Measurements from ENCODE around the gene RAB9A.
A peak's percentile ranks its signal among the peaks of the same experiment; 100 is the strongest.
"Not testable (repeated sequence)": the region's sequence is repeated elsewhere in the genome, so short reads cannot be mapped to it uniquely, and the experiment has no call there.

The RAB9A gene

DNA sequence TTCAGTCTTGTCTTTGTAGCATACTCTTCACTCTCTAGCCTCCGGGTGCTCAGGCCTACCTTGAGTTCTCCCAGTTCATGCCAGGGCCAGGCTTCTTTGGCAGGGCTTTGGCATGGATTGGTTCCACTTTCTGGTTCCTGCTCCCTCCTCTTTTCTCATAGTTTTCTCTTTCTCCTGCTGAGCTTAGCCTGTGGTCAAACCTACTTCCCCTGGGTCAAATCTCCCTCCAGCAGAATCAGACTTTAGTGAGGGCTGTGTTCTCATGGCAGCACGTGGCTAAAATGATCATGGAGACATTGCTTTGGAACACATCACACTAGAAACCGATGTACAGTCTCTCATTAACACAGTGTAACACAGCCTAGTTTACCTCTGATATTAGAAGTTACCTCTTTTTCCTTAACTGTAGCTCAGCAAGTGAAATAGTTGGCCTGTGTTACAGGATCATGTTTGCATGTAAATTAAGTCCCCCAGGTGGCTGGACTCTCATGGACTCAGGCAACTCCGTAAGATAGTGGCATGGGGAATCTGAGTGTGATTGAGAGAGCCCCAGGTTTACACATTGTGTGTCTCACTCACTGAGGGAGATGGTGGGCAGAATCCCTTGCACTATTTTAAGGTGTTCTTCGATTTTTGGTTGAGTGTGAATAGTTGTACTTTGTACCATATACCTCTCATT, 13.3 kb downstream of the RAB9A start:
- no peak for DNase-seq (ENCODE audit: low spot score)

DNA sequence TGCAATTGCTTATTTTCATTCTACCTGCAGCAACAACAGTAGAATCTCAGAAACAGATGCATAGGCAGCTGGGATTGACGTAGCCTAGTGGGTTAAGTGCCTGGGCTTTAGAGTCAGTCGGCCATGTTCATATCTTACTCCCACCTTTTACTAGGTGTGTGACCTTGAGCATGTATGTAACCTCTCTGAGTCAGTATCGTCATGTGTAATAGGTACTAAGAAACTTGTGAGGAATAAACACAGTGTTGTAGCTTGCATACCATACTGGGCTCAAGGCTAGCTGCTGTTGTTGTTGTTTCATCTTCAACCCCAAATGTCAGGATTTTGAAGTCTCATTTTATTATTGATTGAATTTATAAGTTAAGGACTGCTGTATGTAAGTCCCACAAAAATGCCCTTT, 14.2 kb downstream of the RAB9A start:
- DNase-seq (ENCODE audit: low spot score): no peak

DNA sequence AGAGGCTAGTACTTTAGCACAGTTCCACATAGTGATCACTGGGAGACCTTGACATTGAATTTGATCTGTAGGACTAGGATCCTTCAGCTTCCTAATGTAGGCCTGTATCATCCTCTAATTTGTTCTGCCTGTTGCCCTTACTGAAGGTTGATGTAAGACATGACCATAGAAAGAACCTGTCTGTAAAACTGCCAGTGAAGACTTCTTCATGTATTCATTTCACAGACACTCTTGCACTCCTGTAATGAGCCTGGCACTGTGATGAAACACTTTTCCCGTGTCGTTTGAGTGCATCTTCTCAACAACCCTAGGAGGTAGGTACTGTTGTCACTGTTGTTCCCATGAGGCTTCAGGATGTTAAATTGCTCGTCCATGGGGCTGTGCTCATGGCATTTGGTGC, 14.7 kb downstream of the RAB9A start:
- no peak for DNase-seq (ENCODE audit: low spot score)

DNA sequence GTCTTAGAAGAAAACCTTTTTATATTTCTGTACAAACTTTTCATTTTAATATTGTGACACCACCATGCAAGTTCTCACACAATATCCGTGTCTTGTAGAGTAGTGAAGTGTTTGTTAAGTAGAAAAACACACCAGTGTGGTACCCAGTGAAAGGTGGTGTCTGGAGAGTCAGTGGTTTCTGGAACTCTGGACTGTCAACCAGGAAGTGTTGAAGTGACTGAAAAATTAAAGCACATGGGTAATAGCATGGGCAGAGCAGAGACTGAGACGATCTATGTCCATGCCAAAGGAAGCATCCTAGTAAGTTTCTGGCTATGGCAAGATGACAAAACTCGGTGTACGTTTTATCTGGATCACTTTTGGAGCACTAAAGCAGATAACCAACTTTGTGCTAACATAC, 22.2 kb downstream of the RAB9A start:
- DNase-seq (ENCODE audit: low spot score): no peak

DNA sequence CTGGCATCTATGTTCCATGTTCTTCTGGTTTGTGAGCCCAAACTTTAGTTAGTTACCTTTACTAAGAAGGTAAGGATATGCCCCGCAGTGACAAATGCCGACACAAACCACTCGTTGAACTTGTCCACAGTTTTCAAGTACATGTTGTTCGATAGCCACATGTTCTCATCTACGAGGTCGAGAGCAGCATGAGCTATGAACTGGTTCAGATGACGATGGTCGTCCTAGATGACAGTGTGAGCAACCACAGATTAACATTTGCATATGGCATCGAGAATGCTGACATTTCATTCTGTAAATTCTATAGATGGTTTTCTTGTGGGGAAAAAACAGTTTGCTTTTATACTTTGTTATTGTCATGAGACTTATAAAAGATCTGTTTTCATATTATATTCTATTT, 27.5 kb downstream of the RAB9A start:
- no peak for DNase-seq (ENCODE audit: low spot score)

DNA sequence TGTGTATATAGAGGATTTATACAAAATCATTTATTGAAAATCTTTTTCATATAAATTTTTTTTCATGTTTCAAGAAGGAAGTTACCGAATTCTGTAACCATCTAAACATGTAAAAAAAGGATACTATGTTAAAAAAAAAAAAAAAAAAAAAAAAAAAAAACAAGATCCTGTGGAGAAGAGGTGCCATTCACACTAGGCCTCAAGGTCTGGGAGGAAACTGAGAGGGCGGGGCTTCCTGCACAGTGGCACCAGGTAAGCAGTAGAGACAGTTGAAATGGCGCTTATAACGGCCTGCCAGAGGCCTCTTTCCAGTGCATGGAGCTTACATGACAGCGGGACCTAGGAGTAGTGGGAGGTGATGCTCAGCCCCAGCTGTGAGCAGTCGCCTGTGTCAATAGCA, 28.0 kb downstream of the RAB9A start:
- DNase-seq (ENCODE audit: low spot score): no peak

DNA sequence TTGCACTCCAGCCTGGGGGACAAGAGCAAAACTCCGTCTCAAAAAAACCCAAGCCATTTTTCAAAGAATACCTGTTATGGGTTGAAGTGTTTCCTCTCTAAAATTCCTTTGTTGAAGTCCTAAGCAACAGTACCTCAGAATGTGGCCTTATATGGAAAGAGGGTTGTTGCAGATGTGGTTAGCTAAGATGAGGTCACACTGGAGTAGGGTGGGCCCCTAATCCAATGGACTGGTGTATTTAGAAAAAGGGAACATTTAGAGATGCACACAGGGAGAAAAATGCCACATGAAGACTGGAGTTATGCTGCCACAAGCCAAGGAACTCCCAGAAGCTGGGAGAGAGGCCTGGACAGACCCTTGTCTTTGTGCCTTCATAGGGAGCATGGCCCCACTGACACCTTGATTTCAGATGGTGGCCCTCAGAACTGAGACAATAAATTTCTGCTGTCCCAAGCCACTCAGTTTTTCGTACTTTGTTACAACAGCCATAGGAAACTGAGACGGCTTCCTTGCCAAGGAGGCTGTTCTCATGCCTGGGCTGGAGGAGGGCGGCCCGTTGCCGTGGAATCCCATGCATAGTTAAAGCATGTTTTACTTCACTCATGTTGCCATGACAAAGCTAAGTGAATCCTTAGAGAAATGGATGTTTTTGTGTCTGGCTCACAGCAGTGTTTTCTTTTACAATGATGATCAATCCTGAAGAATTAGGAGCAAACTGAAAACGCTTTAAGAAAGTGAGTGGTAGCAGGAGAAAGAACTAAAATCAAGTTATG, 29.0 kb downstream of the RAB9A start:
- no peak for DNase-seq (ENCODE audit: low spot score)

DNA sequence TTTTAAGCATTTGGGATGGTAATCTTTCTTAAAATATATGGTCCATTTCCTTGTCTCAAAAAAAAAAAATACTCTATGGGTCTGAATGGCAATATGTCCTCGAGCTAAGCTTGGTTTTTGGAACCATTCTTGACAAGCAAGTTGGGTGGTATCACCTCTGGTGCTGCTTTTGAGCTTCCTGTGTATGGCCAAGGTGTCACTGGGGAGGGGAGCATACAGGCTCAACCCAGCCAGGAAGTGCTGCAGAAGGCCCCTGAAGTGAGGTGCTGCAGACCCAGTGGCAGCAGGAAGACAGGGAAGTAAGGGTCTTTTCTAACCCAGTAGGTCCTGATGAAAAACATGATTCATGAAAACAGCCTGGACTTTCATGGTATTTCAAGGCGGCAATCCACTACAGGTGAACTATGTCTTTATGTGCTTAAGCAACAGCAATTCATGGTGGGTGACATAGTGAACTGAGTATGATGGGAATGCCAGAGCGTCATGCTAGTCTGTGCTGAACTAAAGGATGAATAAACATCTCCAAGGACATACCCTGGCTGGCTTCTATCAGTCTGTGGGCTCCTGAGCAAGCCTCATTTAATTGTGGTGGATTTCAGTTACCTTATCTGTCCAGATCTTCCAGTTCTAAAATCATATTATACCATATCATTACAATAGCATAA, 30.4 kb downstream of the RAB9A start:
- no peak for DNase-seq (ENCODE audit: low spot score)

DNA sequence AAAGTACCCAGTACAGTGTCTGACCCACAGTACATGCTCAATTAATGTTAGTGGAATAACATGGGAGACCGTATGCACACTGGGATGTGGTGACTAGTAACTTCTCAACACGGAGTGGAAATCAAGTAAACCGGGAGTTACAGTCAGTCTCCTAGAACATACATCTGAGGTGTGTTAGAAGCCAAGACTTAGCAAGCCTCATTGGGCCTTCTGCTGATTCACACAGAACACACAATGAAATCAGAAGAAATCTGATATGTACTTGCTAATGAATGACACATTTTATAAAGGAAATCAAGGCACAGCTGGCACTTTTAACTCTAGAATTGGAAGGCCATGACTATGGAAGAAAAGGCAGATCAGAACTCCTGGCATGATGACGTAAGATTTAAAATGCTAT, 32.4 kb downstream of the RAB9A start:
- DNase-seq (ENCODE audit: low spot score): no peak

DNA sequence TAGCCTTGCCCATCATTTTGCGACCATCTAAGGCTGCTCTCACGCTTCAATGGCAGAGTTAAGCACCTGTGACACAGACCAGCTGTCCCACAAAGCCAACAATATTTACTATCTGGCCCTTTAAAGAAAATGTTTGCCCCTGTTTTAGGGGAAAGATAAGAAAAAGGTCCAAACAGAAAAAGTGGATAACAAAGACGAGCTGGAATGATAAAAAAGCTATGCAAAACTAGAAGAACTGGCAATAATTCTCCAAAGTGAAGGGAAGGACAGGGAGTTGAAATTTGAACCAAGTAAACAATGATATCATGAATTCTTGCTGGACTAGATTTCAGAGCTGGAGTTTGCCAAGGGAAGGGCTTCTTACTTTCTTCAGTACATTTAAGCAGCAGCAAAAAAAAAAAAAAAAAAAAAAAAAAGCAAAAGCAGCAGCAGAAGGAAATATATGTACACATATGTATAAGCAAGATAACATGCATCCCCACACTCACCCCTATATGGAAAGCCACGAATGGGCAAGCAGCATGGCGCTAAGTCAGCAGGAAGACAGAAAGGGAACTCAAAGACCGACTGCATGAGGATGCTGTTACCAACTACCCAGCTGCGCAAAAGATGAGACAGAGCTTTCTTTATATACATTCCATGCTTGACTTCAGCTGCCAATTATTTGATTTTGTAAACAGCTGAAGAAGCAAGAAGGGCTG, 33.0 kb downstream of the RAB9A start:
- no peak for DNase-seq (ENCODE audit: low spot score)

DNA sequence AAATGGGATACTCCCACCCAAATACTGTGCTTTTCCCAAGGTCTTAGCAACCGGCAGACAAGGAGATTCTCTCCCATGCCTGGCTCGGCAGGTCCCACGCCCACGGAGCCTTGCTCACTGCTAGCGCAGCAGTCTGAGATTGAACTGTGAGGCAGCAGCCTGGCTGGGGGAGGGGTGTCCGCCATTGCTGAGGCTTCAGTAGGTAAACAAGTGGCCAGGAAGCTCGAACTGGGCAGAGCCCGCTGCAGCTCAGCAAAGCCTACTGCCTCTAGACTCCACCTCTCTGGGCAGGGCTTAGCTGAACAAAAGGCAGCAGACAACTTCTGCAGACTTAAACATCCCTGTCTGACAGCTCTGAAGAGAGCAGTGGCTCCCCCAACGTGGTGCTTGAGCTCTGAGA, 36.0 kb downstream of the RAB9A start:
- not testable (repeated sequence) for DNase-seq (ENCODE audit: low spot score)

DNA sequence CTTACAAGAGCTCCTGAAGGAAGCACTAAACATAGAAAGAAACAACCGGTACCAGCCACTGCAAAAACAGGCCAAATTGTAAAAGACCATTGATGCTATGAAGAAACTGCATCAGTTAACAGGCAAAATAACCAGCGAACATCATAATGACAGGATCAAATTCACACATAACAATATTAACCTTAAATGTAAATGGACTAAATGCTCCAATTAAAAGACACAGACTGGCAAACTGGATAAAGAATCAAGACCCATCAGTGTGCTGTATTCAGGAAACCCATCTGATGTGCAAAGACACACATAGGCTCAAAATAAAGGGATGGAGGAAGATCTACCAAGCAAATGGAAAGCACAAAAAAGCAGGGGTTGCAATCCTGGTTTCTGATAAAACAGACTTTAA, 37.7 kb downstream of the RAB9A start:
- DNase-seq (ENCODE audit: low spot score): not testable (repeated sequence)

DNA sequence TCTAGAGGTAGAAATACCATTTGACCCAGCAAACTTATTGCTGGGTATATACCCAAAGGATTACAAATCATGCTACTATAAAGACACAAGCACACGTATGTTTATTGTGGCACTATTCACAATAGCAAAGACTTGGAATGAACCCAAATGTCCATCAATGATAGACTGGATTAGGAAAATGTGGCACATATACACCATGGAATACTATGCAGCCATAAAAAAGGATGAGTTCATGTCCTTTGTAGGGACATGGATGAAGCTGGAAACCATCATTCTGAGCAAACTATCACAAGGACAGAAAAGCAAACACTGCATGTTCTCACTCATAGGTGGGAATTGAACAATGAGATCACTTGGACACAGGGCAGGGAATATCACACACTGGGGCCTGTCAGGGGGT, 41.6 kb downstream of the RAB9A start:
- DNase-seq (ENCODE audit: low spot score): not testable (repeated sequence)

DNA sequence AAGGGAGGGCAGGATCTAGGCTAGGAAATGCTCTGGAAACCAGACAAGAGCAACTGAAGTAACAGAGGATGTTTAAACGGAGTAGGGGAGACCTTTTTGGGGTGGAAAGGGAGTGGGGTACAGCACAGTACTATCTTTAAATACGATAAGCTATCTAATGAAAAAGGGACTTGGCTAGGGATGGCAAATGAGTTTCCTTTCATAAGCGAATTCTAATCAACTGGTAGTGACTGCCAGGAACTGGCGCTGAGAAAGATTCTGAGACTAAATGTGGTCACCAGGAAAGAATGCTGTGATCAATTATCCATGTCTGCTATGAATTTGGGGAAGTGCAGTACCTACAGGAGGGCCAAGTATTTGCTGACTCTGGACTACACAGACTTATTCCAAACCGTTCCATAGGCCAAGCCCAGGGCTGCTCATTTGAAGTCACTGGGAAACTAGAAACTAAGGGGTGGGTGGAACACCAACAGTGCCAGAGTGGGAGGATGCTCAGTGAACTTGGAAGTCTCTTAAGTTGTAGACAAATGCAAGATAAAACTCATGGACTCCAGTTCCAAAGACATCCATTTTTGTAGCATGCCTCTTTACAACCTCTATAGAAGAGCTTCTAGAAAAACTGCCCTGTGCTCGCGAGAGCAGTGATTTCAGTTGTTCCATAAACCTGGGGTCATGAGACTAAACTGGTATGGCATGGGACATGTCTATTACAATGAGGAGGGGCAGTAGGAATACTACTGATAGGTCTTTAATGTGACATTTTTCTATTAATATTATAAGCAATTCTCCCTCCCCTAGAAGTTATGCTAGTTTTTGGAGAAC, 43.5 kb downstream of the RAB9A start:
- DNase-seq (ENCODE audit: low spot score): no peak

DNA sequence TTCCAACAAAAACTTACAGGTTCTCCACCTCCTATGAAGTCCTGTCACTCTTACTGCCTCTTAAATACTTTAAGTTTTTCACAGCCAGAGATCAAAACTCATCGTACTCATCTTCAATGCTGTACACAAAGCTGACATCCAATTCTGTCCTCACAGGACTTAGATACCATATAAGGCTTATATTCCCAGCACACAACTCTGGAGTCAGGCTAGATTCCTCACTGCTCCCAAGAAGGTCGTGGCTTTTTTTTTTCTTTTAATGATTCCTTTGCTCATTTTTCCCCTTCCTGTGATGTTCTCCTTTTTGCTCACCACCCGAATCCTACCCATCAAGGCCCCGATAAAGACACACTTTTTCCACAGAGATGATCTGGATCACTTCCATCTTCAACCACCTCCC, 44.6 kb downstream of the RAB9A start:
- DNase-seq (ENCODE audit: low spot score): no peak

DNA sequence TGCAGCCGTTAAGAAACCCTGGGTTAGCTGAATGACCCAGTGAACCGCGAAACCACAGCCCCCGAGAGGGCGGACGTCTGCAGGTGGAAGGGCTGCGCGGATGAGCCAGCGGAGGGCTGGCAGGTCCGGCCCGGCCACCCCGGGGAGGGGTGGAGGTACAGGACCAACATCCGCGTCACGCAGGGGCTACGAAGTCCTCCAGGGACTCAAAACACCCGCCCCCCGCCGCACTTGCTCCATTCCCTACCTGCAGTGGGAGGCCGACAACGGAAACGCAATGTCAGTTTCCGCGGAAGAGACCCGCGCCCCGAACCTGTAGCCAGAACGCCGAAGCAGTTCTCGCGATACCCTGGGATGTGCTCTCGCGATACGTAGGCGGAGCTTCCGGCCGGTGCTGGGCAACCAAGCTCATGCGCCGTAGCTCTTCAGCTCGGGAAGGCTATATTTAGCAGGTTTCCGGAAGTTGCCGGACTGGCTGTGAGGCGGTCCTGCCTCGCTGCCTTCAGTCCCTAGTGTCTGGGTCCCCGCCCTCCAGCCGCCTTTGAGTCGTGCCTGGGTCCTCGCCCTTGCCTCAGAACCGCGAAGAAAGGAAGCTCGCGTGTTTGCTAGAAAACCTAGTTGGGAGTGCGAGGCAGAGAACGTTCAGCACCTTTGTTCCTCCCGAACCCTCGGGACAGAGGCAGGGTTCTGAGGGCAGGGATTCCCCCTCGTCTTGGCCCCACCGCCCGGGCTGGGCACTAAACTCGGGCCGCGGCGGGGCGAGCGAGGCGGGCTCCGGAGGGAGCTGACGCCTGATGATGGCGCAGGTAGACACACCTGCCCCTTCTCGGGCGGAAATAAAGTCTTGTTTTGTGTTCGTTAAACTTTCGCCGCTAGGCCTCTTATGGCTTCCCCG, 45.6 kb downstream of the RAB9A start, which contains the start of the genes OFD1 and TRAPPC2:
Gene OFD1 (plus strand): TSS at position 471 of the 895 bp plus-strand sequence. CDS start 324 bp downstream, at position 795.
Gene TRAPPC2 (minus strand): TSS at position 343 of the 895 bp plus-strand sequence. CDS start 14,657 bp downstream, outside the sequence.
- DNase-seq (ENCODE audit: low spot score): peak; percentile 89

DNA sequence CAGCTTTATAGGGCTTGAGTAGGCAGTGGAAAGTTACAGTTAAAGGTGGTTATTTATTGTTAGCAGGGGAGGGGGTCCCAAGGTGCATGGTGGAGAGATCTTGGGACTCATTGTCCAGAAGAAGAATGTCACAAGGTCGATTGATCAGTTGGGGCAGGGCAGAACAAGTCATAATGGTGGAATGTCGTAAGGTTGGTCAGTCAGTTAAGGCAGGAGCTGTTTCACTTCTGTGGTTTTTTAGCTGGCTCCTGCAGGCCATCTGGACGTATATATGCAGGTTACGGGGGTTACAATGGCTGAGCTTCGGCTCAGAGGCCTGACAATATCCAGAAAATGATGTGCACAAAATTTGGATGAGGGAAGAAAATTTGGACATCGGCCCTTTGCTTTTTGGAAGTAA, 52.8 kb downstream of the RAB9A start:
- no peak for DNase-seq (ENCODE audit: low spot score)

DNA sequence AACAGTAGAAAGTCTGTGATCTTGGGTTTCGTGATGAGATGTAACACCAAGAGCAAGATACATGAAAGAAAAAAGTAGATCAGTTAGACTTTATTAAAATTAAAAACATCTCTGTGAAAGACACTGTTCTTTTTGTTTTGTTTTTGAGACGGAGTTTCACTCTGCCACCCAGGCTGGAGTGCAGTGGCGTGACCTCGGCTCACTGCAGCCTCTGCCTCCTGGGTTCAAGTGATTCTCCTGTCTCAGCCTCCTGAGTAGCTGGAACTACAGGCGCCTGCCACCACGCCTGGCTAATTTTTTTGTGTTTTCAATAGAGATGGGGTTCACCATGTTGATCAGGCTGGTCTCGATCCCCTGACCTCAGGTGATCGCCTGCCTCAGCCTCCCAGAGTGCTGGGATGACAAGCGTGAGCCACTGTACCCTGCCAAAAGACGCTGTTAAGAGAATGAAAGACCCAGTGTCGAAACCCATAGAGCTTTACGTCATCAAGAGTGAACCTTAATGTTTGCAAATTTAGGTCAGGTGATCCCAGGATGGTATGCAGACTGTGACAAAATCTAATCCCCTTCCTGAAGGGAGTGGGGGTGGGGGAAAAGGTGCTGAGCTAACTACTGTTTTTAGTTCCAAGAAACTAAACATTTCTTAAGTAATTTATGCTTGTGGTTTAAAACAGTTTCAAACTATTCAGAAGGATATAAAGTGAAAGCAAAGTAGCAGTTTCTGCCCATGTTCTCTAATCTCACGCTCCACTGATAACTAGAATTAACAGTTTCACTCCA, 53.7 kb downstream of the RAB9A start:
- no peak for DNase-seq (ENCODE audit: low spot score)

DNA sequence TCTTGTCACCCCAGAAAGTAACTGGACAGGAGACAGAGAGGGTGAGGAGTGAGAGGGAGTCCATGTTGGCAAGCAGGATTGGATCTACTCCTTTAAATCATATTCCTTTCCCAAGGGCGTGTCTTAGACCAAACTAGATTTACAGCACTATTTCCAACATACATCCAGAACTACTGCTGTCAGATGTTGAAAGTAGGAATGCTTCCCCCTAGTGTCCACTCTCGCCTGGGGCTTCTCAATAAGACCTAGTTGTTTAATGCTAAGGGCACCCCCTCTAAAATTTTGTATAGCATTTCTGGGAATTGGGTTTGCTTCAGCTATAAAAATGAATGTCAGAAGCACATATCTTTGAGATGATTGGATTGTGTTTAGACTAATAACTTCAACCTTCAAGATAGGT, 58.9 kb downstream of the RAB9A start:
- no peak for DNase-seq (ENCODE audit: low spot score)

DNA sequence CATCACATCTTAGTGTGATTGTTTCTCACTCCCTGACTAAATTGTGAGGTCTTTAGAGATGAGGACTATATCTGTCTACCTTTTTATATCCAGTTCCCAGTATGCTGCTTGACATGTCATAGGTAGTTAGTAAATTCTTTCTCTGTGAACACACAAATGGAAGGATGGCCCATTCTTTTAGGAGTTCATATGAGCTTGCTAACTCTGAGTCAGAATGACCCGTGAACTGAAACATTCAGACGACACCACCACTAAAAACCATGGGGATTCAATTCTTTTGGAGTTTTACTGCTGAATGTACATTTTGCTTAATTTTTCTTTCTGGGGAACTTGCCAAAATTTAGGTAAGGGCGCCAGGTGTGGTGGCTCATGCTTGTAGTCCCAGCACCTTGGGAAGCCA, 59.6 kb downstream of the RAB9A start:
- no peak for DNase-seq (ENCODE audit: low spot score)

Measured in iPS-NIHi11 (cell line).